ENCODE results near the gene PLA2R1. TPM values are rescaled to one million over a fixed set of nuclear protein-coding genes. Genes with fewer than 3 reads are reported as not detected.

PLA2R1 gene
- total RNA-seq, 1 experiment from 2014 or later: 5.7 TPM

GRCh38 chr2:159921752-159922404 is 140.5 kb downstream of the PLA2R1 start:
- BruUV-seq (replicated peaks): no TSS peak
- ATAC-seq: peak; percentile 98
- CTCF ChIA-PET: interaction anchor here (1.0 kb wide), 1 partner anchor 62 kb away, joined by 3 read pairs; no protein-coding TSS in a partner anchor

GRCh38 chr2:159916511-159916910 is 145.9 kb downstream of the PLA2R1 start:
- no peaks in the 10 kb centered on the region for H3K36me3 ChIP-seq (ENCODE audit: control insufficient read depth, insufficient read depth, low read length)
- ChIA-PET CTCF (no interaction called here), POLR2A (no interaction called here)
- BruUV-seq (replicated peaks): no TSS peak
- no peak overlapping the region for H3K4me3 ChIP-seq (ENCODE audit: low read depth in 2 of 2, low read length in 2 of 2)
- no peaks in the 10 kb centered on the region for H3K4me1 ChIP-seq (ENCODE audit: control insufficient read depth, insufficient read depth, low read length)
- no peak overlapping the region for H3K27ac ChIP-seq (ENCODE audit: low read length)
- H3K27me3 ChIP-seq (ENCODE audit: control insufficient read depth, insufficient read depth, low read length): no peaks in the 10 kb centered on the region
- TF ChIP-seq TCF7L2 (IDR thresholded peaks at IDR 0.05; ENCODE audit: low read depth, low read length) (no peak), SIN3A (IDR thresholded peaks at IDR 0.05; ENCODE audit: borderline replicate concordance, insufficient read depth, low read depth, low read length) (no peak), POLR2AphosphoS5 (IDR thresholded peaks at IDR 0.05; ENCODE audit: low read depth, low read length) (no peak), REST (IDR thresholded peaks at IDR 0.05; ENCODE audit: insufficient read depth in 1 of 2, low read depth in 2 of 2, low read length in 1 of 2) (no peak), CTCF (IDR thresholded peaks at IDR 0.05) (no peak)
- ATAC-seq (no peak), DNase-seq (ENCODE audit: low read depth, low spot score) (no peak)
- H3K9me3 ChIP-seq (ENCODE audit: control insufficient read depth, insufficient read depth, low read depth, low read length): no peaks in the 10 kb centered on the region
- intact Hi-C loops (cut with micrococcal nuclease; ENCODE audit: unreplicated experiment) (no loop called here), in situ Hi-C loops (cut with HindIII; ENCODE audit: low pct_unique_long_range_greater_than_20kb, low sequenced_read_pairs) (no loop called here)

More at GRCh38 chr2:159921752-159922404, 140.5 kb downstream of the PLA2R1 start:
- Histone ChIP-seq H3K27me3 (ENCODE audit: control insufficient read depth, insufficient read depth, low read length) (no peaks in the 10 kb centered on the region), H3K9me3 (ENCODE audit: control insufficient read depth, insufficient read depth, low read depth, low read length) (no peaks in the 10 kb centered on the region), H3K4me3 (ENCODE audit: low read depth in 2 of 2, low read length in 2 of 2) (no peak overlapping the region), H3K36me3 (ENCODE audit: control insufficient read depth, insufficient read depth, low read length) (no peaks in the 10 kb centered on the region), H3K27ac (ENCODE audit: low read length) (no peak overlapping the region), H3K4me1 (ENCODE audit: control insufficient read depth, insufficient read depth, low read length) (no peaks in the 10 kb centered on the region)
- TF ChIP-seq SIN3A (IDR thresholded peaks at IDR 0.05; ENCODE audit: borderline replicate concordance, insufficient read depth, low read depth, low read length) (no peak), CTCF (IDR thresholded peaks at IDR 0.05) (peak; percentile 92)
- intact Hi-C loops (cut with micrococcal nuclease; ENCODE audit: unreplicated experiment) (no loop called here), in situ Hi-C loops (cut with HindIII; ENCODE audit: low pct_unique_long_range_greater_than_20kb, low sequenced_read_pairs) (no loop called here)
- DNase-seq (ENCODE audit: low read depth, low spot score): peak; percentile 8
- POLR2A ChIA-PET: no interaction called here

Measured in Panc1 (cell line).